ENCODE results near the gene RIMBP2.

RIMBP2 gene

GRCh38 chr12:130433834-130434233 is 282.3 kb downstream of the RIMBP2 start:
- DNase-seq, result no peak

GRCh38 chr12:130433411-130433810 is 282.7 kb downstream of the RIMBP2 start:
- DNase-seq, result no peak

- no peak for DNase-seq
Observed at GRCh38 chr12:130431176-130431575, 284.9 kb downstream of the RIMBP2 start.

GRCh38 chr12:130429656-130430505 is 286.2 kb downstream of the RIMBP2 start:
- DNase-seq, result no peak

GRCh38 chr12:130428116-130428515 is 288.0 kb downstream of the RIMBP2 start:
- no peak for DNase-seq

DNA sequence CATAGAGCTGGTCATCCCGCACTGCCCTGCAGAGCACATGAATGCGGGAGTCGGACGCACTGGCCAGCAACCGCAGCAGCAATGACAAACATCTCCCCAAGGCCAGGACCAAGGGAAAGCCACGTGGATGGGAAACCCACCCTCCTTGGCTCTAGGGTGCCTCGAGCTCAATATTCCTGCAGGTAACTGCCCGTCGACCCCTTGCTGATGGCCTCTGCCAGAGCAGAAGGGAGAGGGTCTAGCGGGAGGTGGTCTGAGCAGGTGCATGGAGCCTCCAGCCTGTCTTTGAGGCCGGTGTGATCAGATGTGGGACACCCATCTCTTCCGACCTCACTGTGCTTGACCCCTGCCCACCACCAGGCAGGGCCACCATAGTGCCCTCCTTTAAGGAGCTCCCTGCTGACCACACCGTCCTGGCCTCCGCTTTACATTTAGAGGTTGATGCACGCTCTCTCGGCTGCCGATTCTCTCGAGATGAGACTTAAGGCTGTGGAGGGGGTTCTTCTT is 288.7 kb downstream of the RIMBP2 start:
- no peak for DNase-seq

- no peak for DNase-seq
Observed at GRCh38 chr12:130425698-130426245, 290.3 kb downstream of the RIMBP2 start.

GRCh38 chr12:130424858-130425697 is 291.0 kb downstream of the RIMBP2 start:
- no peak for DNase-seq

- DNase-seq, result no peak
Observed at GRCh38 chr12:130423991-130424857, 291.9 kb downstream of the RIMBP2 start.

GRCh38 chr12:130423136-130423535 is 293.0 kb downstream of the RIMBP2 start:
- DNase-seq, result no peak

DNA sequence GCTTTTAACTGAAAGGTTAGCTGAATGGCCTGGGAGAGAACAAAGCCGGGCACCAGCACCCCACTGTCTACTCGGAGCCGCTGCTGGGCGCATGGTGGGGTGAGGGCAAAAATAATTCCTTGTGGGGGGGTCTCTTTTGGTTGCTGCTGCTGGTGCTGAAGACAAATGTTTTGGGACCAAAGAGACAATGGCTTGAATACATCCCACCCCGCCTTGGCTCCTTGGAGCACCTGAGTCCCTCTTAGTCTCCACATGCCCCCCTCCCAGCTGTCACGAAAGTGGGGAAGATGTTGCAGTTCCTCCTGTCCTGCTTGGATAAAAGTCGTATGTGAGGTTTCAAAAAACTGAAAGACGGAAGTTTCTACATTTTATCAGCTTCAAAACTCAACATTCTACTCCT is 293.4 kb downstream of the RIMBP2 start:
- no peak for DNase-seq

- DNase-seq, result no peak
Observed at GRCh38 chr12:130421896-130422295, 294.2 kb downstream of the RIMBP2 start.

- no peak for DNase-seq
Observed at GRCh38 chr12:130420071-130420470, 296.0 kb downstream of the RIMBP2 start.

GRCh38 chr12:130419116-130419515 is 297.0 kb downstream of the RIMBP2 start:
- DNase-seq, result no peak

DNA sequence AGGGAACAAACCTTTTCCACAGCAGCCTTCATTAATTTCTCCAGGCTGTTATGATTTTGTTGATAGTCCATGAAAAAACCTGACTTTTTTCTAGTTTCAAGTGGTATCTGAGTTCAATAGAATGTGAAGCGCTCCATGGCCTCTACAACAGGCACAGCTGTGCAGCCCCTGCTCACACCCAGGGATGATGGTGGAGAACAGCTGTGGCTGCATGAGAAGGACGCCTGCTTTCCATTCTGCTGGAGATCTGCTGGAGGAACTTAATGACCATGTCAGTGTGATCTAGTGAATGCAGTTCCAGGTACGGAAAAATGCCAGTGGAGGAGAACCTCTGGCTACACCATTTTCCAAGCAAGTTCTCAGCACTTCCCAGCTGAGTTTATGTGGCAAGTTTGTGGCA is 297.8 kb downstream of the RIMBP2 start:
- no peak for DNase-seq

- no peak for DNase-seq
Observed at GRCh38 chr12:130414381-130414780, 301.7 kb downstream of the RIMBP2 start.

DNA sequence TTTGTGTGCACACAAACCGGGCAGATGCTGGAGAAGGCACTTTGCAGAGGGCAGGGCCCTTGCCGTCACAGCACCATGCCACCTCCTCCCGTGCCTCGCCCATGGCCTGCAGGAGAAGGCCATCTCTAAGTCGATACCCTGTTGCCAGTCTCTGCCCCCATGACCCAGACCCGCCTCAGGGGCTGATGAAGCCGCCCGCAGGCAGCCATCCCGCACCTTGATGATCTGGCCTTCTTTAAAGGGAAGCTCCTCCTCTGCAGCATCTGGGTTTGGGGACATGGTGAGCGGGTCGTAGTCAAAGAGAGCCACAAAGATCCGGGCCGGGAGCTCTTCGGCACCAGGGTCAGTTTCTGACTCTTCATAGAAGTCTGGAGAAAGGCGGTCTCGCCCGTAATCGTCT is 302.2 kb downstream of the RIMBP2 start:
- no peak for DNase-seq

GRCh38 chr12:130412384-130412783 is 303.7 kb downstream of the RIMBP2 start:
- DNase-seq, result no peak

GRCh38 chr12:130405332-130405731 is 310.8 kb downstream of the RIMBP2 start:
- no peak for DNase-seq

- DNase-seq, result no peak
Observed at GRCh38 chr12:130401703-130402102, 314.4 kb downstream of the RIMBP2 start.

GRCh38 chr12:130398100-130398848 is 317.8 kb downstream of the RIMBP2 start:
- DNase-seq, result no peak

DNA sequence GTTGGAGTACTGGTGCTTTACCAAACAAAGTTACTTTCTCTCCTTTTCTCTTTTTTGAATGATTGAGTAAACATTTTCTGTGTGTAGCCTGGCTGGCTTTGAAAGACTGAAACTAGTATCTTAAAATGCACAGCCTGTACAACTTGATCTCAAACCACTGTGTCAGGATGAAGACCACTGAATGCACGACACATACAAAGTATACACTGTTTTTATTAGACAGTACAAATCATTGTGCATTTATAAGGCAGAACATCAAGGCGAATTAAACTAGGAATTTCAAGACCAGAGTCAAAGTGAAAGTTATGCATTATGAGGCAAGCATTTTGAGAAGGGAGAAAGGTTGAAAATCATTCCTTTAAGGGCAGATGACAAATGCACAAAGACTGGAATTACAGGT is 319.4 kb downstream of the RIMBP2 start:
- DNase-seq, result no peak
